HG03139 (cell line): ENCODE measurements around the gene FBXL15.

ENCODE experiments used
- ATAC-seq: cut with Tn5 transposase; IDR thresholded peaks from one replicate; pipeline ENCODE4 v1.9.1; 2021; ENCODE audit not compliant: unreplicated experiment

FBXL15 gene

GRCh38 chr10:102397222-102398171 lies 23.1 kb upstream of the FBXL15 start:
- no peak for ATAC-seq

GRCh38 chr10:102398172-102399020 lies 22.2 kb upstream of the FBXL15 start:
- no peak for ATAC-seq

- peak; percentile 37 for ATAC-seq
These were observed 21.2 kb upstream of the FBXL15 start for GRCh38 chr10:102399217-102400021.

- ATAC-seq: no peak
These were observed 20.6 kb upstream of the FBXL15 start for GRCh38 chr10:102400076-102400475.

GRCh38 chr10:102400598-102401341 lies 19.9 kb upstream of the FBXL15 start:
- no peak for ATAC-seq

- ATAC-seq: no peak
These were observed 19.3 kb upstream of the FBXL15 start for GRCh38 chr10:102401342-102401654.

GRCh38 chr10:102401735-102402511 lies 18.7 kb upstream of the FBXL15 start:
- ATAC-seq: no peak

- ATAC-seq: no peak
These were observed 18.1 kb upstream of the FBXL15 start for GRCh38 chr10:102402512-102402896.

- no peak for ATAC-seq
These were observed 17.5 kb upstream of the FBXL15 start for GRCh38 chr10:102403115-102403514.

GRCh38 chr10:102404361-102405107 lies 16.1 kb upstream of the FBXL15 start:
- ATAC-seq: no peak

GRCh38 chr10:102405108-102405571 lies 15.5 kb upstream of the FBXL15 start:
- ATAC-seq: no peak

- no peak for ATAC-seq
These were observed 15.0 kb upstream of the FBXL15 start for GRCh38 chr10:102405632-102406031.

GRCh38 chr10:102406815-102407214 lies 13.8 kb upstream of the FBXL15 start:
- ATAC-seq: no peak

- no peak for ATAC-seq
These were observed 13.1 kb upstream of the FBXL15 start for GRCh38 chr10:102407425-102408130.

- ATAC-seq: no peak
These were observed 12.4 kb upstream of the FBXL15 start for GRCh38 chr10:102408131-102408727.

- ATAC-seq: no peak
These were observed 11.7 kb upstream of the FBXL15 start for GRCh38 chr10:102408728-102409603.
